Left kidney (tissue), 8 donors: ENCODE measurements around the gene G6PD. TPM values are rescaled to one million over a fixed set of nuclear protein-coding genes. Genes with fewer than 3 reads are reported as not detected.
A peak's percentile ranks its signal among the peaks of the same experiment; 100 is the strongest.
"Not testable (repeated sequence)": the region's sequence is repeated elsewhere in the genome, so short reads cannot be mapped to it uniquely, and the experiment has no call there.

Experiments
- DNase-seq: peaks from one replicate; pipeline ENCODE4 v3.0.0-alpha.2; 2013
- long read RNA-seq, 8 donors: transcript quantifications; one replicate each; lab custom pipeline, GENCODE V29; 2026
- polyA plus RNA-seq: library from polyadenylated mRNA; unstranded; fragments of 120-200 nt; gene quantifications from one replicate; pipeline ENCODE4 v1.2.1, GENCODE V29; 2013; ENCODE audit not compliant: insufficient read length

The G6PD gene
- polyA plus RNA-seq: 41.7 TPM
- long read RNA-seq, donor 1, transcript G6PD-211 (13 exons, 2,632 nt): major isoform, 17 of 66 reads
- long read RNA-seq, donor 1, partial matches to known transcripts: 35 of 66 reads
- long read RNA-seq, donor 1, other reads (novel, unspliced or antisense): 12 of 66 reads
- long read RNA-seq, donor 2, partial matches to known transcripts: 5 of 8 reads
- long read RNA-seq, donor 2, other reads (novel, unspliced or antisense): 0 of 8 reads
- long read RNA-seq, donor 3, partial matches to known transcripts: 0 of 4 reads
- long read RNA-seq, donor 3, other reads (novel, unspliced or antisense): 0 of 4 reads
- long read RNA-seq, donor 4, partial matches to known transcripts: 0 of 1 reads
- long read RNA-seq, donor 4, other reads (novel, unspliced or antisense): 0 of 1 reads
- long read RNA-seq, donor 5, transcript G6PD-211 (13 exons, 2,632 nt): major isoform, 9 of 9 reads
- long read RNA-seq, donor 5, partial matches to known transcripts: 0 of 9 reads
- long read RNA-seq, donor 5, other reads (novel, unspliced or antisense): 0 of 9 reads
- long read RNA-seq, donor 6, transcript G6PD-211 (13 exons, 2,632 nt): major isoform, 10 of 15 reads
- long read RNA-seq, donor 6, partial matches to known transcripts: 0 of 15 reads
- long read RNA-seq, donor 6, other reads (novel, unspliced or antisense): 5 of 15 reads
- long read RNA-seq, donor 7, transcript G6PD-211 (13 exons, 2,632 nt): major isoform, 6 of 8 reads
- long read RNA-seq, donor 7, partial matches to known transcripts: 0 of 8 reads
- long read RNA-seq, donor 7, other reads (novel, unspliced or antisense): 0 of 8 reads
- long read RNA-seq, donor 8: 0 reads

DNA sequence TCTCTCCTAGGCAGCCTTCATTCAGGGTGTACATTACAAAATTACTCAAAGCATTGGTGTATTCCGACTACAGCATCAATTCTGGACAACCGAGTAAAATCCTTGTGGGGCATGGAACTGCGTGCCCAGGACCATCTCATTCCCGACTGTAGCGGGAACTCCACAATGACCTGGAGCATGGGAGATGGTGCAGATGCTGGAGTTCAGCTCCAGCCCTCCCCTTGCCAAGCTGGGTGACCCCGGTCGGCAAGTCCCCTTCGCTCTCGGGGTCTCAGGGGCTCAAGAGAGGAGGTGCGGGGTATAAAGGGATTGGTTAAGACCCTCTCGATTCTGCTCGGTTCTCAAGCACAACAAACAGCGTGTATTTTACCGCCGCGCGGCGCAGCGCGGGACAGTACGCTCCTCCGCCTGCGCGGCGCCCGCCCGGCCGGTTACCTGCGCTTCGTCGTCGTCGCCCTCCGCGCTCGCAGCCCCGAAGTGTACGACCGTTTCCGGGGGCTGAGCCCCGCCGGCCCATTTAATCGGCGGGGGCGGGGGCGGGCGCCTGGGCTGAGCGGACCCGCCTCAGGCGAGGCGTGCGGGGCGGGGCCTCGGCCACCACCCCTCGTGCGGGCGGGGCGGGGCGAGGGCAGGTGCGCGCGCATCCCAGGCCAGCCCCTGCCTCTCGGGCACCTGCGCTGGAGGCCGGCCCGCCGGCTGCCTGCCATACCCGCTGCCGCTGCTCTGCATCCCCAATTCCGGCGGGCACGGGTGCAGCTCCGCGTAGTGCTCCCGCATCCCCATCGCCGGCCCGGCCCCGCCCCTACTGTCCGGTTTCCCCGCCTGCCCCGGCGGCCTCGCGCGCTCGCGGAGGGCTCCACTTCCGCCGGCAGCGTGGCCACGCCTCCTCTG, at the start of gene G6PD:
Gene G6PD (minus strand): TSS at position 493 of the 891 bp plus-strand sequence. CDS start 691 bp downstream, outside the sequence.
- DNase-seq: peak; percentile 55

DNA sequence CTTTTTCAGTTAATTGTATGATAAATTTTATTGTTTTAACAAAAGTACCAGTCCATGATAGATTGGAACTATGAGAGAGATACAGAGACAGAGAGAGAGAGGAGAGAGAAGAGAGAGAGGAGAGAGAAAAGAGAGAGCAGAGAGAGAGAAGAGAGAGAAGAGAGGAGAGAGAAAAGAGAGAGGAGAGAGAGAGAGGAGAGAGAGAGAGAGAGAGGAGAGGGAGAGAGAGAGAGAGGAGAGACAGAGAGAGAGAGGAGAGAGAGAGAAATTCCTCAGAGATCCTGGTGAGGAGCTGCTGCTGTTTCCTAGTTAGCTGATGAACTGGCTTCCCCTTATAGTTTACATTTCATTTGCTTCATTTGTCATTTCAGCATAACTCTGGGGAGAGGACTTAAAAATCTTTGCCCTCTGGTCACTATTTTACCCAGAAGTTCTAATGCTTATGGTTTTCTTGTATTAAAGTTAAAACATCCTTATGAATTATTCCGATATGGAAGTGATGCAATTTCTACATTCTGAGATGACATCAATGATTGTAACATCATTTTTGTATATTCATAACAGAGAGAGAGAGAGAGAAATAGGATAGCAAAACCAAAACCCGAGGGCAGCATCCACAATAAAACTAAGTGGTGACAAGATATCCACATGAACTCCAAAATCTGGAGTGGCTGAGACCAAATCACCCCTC, 49.1 kb upstream of the G6PD start:
- DNase-seq: no peak

- DNase-seq: no peak
These were observed 47.8 kb upstream of the G6PD start for GRCh38 chrX:154594491-154594890.

DNA sequence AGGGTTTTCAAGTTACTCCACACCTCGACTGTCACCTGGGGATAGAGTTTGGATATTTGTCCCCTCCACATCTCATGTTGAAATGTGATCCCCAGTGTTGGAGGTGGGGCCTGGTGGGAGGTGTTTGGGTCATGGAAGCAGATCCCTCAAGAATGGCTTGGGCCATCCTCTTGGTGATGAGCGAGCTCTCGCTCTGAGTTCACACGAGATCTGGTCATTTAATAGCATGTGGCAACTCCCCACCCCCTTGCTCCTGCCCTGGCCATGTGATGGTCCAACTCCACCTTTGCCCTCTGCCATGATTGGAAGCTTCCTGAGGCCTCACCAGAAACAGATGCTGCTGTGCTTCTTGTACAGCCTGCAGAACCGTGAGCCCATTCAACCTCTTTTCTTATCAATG, 46.6 kb upstream of the G6PD start:
- DNase-seq: no peak

DNA sequence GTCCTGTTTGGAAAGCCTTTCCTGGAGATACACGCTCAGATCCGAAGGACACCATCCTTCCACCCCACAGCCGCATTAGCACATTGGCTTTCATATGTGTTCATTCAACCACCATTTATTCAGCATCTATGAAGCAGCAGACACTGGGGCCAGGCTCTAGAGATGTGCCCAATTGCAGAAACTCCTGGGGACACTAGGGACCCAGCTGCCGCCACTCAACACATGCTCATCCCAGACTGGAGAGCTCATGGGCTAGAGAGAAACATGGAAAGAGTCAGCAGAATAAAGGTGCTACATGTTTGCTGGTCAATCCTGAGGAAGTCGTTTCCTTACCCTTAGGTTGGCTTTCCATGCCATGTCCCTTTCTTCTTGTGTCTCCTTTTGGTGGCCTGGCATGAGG, 45.9 kb upstream of the G6PD start:
- no peak for DNase-seq

- not testable (repeated sequence) for DNase-seq
These were observed 43.8 kb upstream of the G6PD start for GRCh38 chrX:154590415-154590814.

DNA sequence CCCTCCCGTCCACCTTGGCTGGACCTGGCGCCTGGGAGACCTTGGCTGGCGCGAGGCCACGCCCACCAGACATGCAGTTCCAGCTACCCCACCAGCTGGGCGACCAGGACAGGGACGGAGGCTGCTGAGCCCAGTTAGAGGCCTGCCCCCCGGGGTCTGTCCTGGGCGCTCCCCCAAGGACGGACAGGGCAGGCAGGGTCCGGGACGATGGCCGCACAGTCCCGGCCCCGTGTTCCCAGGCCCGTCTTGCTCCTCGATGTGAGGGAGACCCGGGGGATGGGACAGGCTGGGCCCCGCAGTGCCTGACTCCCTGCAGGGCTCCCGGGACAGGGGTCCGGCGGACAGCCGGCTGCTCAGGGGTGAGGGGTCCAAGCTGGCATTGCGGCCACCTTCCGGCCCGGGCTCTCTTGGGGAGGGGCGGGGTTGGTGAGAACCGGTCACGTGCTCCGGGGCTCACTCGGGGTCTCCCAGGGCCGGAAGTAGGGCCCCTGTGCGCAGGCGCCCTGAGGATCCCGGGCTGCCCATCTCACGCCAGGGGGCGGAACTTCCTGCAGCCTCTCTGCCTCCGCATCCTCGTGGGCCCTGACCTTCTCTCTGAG, 38.0 kb upstream of the G6PD start, which contains the start of gene CTAG1A:
Gene CTAG1A (plus strand): TSS at position 549 of the 599 bp plus-strand sequence. CDS start 74 bp downstream, outside the sequence.
- DNase-seq: not testable (repeated sequence)

- DNase-seq: not testable (repeated sequence)
These were observed 36.3 kb upstream of the G6PD start for GRCh38 chrX:154582994-154583393.

DNA sequence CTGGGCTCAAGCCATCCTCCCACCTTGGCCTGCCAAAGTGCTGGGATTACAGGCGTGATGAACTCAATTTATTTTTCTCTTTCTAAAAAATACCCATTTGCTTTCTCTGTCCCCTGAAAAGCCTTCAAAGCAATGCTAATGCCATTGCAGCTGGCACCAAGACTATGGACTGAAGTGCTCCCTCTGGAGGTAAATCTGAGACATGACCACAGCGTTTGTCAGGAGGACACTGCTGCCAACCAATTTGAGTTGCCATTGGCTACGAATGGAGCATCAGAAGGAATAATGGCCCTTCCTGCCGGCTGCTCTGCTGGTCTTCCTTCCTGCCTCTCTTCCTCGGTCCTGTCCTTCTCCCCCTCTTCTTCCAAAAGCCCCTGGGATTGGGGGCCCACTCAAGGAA, 28.4 kb upstream of the G6PD start:
- DNase-seq: not testable (repeated sequence)

DNA sequence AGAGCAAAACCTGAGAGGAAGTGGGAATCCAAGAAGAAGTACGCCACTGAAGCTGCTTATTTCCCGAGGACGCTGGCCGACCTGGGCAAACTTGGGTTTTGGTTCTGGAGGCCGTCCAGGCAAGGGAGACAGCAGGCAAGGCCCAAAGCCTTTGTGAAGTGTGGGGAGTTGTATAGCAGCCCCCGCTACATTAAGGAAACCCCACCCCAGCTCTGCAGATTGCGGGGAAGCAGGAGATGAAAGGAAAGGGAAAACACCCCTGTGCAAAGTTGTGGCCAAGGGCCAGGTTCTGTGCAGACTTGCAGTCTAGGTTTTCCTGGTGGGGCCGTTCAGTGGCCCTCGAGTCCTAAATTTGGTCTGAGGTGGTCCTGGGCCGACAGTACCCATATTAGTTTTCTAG, 26.4 kb upstream of the G6PD start:
- not testable (repeated sequence) for DNase-seq

DNA sequence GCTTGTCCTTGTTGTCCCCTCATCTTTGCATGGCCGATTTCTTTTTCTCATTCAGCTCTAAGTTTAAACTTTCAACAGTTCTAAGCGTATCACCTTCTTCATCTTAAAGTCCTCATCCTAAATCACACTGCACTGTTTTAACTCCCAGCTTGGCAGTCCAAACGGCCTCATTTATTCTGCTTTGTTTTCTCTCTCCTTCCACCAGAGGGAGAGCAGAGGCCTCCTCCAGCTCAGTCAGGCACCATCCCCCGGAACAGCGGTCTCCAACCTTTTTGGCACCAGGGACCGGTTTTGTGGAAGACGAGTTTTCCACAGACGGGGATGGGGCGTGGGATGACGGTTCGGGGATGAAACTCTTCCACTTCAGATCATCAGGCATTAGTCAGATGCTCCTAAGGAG, 23.7 kb upstream of the G6PD start:
- not testable (repeated sequence) for DNase-seq

- not testable (repeated sequence) for DNase-seq
These were observed 15.6 kb upstream of the G6PD start for GRCh38 chrX:154562295-154562694.

DNA sequence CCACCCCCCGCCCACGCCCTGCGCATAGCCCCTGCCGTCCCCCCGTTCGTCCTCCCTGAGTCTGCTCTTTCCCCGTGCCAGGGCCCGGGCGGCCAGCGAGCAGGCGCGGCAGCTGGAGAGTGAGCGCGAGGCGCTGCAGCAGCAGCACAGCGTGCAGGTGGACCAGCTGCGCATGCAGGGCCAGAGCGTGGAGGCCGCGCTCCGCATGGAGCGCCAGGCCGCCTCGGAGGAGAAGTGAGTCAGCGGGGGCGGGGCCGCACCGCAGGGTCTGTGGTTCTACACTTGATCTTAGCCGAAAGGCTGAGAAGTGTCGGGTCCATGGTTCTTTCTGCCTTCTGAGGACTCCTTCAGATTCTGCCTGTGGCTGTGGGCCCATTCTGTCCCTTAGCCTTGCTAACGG, 13.7 kb upstream of the G6PD start:
- DNase-seq: not testable (repeated sequence)

DNA sequence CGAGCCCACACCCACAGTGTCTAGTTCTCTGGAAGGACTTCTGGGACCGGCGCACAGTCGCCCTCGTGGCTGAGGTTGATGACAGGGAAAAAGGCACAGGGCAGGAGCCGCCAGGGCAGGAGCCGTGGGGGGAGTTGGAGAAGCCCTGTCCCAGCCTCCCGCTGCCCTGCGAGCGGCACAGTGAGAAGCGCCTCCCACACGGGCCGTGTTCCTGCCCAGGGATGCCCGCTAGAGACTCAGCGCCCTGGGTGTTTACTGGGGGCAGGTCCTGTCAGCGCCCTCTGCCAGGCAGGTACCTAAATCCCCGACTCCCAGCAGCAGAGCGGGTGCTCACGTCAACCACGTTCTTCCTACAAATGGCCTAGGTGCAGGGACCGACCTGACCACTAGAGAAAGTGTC, 12.2 kb upstream of the G6PD start:
- not testable (repeated sequence) for DNase-seq

DNA sequence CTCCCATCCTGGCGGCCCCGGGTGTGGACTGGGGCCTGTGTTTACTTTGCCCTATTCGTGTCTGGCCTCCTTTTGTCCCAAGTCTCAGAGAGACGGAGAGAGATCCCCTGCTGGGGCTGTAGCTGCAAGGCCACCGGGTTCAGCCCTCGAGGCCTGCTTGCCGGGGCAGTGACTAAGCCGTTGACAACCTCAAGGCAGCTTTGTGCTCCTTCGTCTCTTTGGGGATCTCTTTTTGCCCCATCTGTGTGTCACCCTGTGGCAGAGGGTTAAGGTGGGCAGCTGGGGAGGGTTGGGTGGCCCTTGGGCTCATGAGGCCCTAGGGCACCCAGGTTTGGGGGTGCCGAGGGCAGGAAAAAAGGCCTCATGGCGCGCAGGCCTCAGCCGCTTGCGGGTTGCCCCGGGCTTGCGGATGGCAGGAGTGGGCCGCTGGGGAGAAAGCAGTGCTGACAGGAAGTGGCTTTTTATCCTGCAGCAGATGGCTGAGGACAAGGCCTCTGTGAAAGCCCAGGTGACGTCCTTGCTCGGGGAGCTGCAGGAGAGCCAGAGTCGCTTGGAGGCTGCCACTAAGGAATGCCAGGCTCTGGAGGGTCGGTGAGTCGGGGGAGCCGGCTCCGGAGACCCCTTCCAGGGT, 11.5 kb upstream of the G6PD start:
- DNase-seq: not testable (repeated sequence)

GRCh38 chrX:154552112-154552806, 5.6 kb upstream of the G6PD start:
- DNase-seq: not testable (repeated sequence)

GRCh38 chrX:154549766-154550165, 3.1 kb upstream of the G6PD start:
- no peak for DNase-seq

DNA sequence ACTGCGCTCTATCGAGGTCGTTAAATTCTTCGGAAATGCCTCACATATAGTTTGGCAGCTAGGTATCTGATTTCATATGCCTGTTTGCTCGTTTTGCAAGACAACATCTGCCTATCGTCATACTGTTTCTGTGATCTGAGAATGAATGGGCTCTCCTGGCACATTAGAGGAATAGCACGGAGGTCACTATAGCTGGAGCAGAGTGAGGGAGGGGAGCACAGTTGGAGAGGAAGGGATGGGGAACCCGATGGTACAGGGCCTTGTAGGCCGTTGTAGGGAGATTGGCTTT, 1.3 kb upstream of the G6PD start:
- no peak for DNase-seq

DNA sequence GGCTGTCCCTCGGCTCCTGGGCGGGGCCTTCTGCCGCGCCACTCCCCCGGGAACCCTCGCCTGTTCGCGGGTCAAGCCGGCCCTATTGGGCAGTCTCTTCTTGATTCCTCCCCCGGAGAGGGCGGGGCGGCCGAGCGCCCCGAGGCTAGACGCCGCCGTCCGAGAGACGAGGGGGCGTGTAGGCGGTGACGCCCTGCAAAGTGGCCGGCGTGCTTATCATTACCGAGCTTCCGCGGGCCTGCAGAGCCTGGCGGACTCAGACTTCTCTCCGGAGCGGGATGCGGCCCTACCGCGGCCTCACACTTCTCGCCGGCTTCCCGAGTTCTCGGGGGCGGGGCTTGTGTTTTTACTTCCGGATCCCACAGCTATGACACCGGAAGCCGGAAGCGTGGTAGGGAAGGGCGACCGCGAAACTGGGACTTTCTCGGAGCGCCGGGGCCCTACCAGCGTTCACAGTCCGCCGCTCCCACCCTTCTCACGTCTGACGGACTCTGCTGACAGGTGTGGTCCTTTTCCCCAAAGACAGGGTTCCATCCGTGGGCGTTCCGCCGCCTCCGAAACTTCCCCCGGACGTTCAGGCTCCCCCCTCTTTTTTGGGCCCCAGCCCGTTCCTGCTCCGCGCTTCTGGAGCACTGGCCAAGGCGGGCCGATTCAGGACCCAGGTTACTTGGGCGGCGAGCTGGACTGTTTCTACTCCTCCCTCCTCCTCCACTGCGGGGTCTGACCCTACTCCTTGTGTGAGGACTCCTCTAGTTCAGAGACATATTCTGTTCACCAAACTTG, 790 bp upstream of the G6PD start, which contains the start of gene IKBKG:
Gene IKBKG (plus strand): TSS at position 376 of the 783 bp plus-strand sequence. CDS start 4,383 bp downstream, outside the sequence.
- peak; percentile 83 for DNase-seq
